Measurements from ENCODE around the gene A3GALT2.
A peak's percentile ranks its signal among the peaks of the same experiment; 100 is the strongest.

The A3GALT2 gene

GRCh38 chr1:33258788-33259274 lies 62.1 kb downstream of the A3GALT2 start:
- Histone ChIP-seq H3K4me1 (ENCODE audit: insufficient read depth, low read length, poor library complexity, severe bottlenecking) (peaks cover 48% of the 10 kb centered on the region), H3K9me2 (replicated peaks; ENCODE audit: low read depth, low read length) (no peaks in the 10 kb centered on the region), H2AFZ (ENCODE audit: low read length) (no peak overlapping the region), H3K27me3 (ENCODE audit: insufficient read depth, low read length, poor library complexity, severe bottlenecking) (no peaks in the 10 kb centered on the region), H3K9ac (ENCODE audit: low read depth, low read length, poor library complexity, severe bottlenecking) (peak overlapping the region; percentile 100), H3F3A (ENCODE audit: low read depth) (no peaks in the 10 kb centered on the region), H4K20me1 (ENCODE audit: insufficient read depth, low read length, poor library complexity, severe bottlenecking) (peaks cover 40% of the 10 kb centered on the region), H3K4me2 (ENCODE audit: low read depth, low read length, poor library complexity, severe bottlenecking) (peak overlapping the region; percentile 96), H3K36me3 (ENCODE audit: insufficient read depth, low read length) (peaks cover 2% of the 10 kb centered on the region; the same call in 1 of the 2 replicates), H3K79me2 (ENCODE audit: insufficient read depth, low read length) (peaks cover 61% of the 10 kb centered on the region), H3K4me3 (ENCODE audit: low read length, poor library complexity, severe bottlenecking) (peak overlapping the region; percentile 99), H3K9me3 (ENCODE audit: insufficient read depth, low read depth, low read length) (no peaks in the 10 kb centered on the region)
- TF ChIP-seq CTCF (conservative IDR thresholded peaks at IDR 0.05; ENCODE audit: low read length): no peak

- Histone ChIP-seq H3K4me3 (ENCODE audit: low read length, poor library complexity, severe bottlenecking) (peak overlapping the region; percentile 99), H2AFZ (ENCODE audit: low read length) (no peak overlapping the region), H3F3A (ENCODE audit: low read depth) (no peaks in the 10 kb centered on the region), H3K9me3 (ENCODE audit: insufficient read depth, low read depth, low read length) (no peaks in the 10 kb centered on the region), H3K4me1 (ENCODE audit: insufficient read depth, low read length, poor library complexity, severe bottlenecking) (peaks cover 48% of the 10 kb centered on the region), H3K27me3 (ENCODE audit: insufficient read depth, low read length, poor library complexity, severe bottlenecking) (no peaks in the 10 kb centered on the region), H3K9ac (ENCODE audit: low read depth, low read length, poor library complexity, severe bottlenecking) (peak overlapping the region; percentile 100), H4K20me1 (ENCODE audit: insufficient read depth, low read length, poor library complexity, severe bottlenecking) (peaks cover 40% of the 10 kb centered on the region), H3K79me2 (ENCODE audit: insufficient read depth, low read length) (peaks cover 59% of the 10 kb centered on the region), H3K4me2 (ENCODE audit: low read depth, low read length, poor library complexity, severe bottlenecking) (peak overlapping the region; percentile 96), H3K36me3 (ENCODE audit: insufficient read depth, low read length) (peaks cover 2% of the 10 kb centered on the region; the same call in 1 of the 2 replicates), H3K9me2 (replicated peaks; ENCODE audit: low read depth, low read length) (no peaks in the 10 kb centered on the region)
- no peak for TF ChIP-seq EZH2phosphoT487 (IDR thresholded peaks at IDR 0.05; ENCODE audit: borderline replicate concordance)
- no peak for TF ChIP-seq CTCF (conservative IDR thresholded peaks at IDR 0.05; ENCODE audit: low read length)
Measured at GRCh38 chr1:33257772-33258712, 62.9 kb downstream of the A3GALT2 start.

GRCh38 chr1:33257207-33257771 lies 63.6 kb downstream of the A3GALT2 start:
- Histone ChIP-seq H3K4me1 (ENCODE audit: insufficient read depth, low read length, poor library complexity, severe bottlenecking) (peaks cover 48% of the 10 kb centered on the region), H4K20me1 (ENCODE audit: insufficient read depth, low read length, poor library complexity, severe bottlenecking) (peaks cover 40% of the 10 kb centered on the region), H2AFZ (ENCODE audit: low read length) (peak overlapping the region; percentile 74), H3K36me3 (ENCODE audit: insufficient read depth, low read length) (no peaks in the 10 kb centered on the region), H3K4me3 (ENCODE audit: low read length, poor library complexity, severe bottlenecking) (peak overlapping the region; percentile 99), H3K4me2 (ENCODE audit: low read depth, low read length, poor library complexity, severe bottlenecking) (peak overlapping the region; percentile 96), H3K27me3 (ENCODE audit: insufficient read depth, low read length, poor library complexity, severe bottlenecking) (no peaks in the 10 kb centered on the region), H3K9me3 (ENCODE audit: insufficient read depth, low read depth, low read length) (no peaks in the 10 kb centered on the region), H3K9me2 (replicated peaks; ENCODE audit: low read depth, low read length) (no peaks in the 10 kb centered on the region), H3K9ac (ENCODE audit: low read depth, low read length, poor library complexity, severe bottlenecking) (peak overlapping the region; percentile 100), H3K79me2 (ENCODE audit: insufficient read depth, low read length) (peaks cover 53% of the 10 kb centered on the region), H3F3A (ENCODE audit: low read depth) (no peaks in the 10 kb centered on the region)
- TF ChIP-seq EZH2phosphoT487 (IDR thresholded peaks at IDR 0.05; ENCODE audit: borderline replicate concordance) (no peak), CTCF (conservative IDR thresholded peaks at IDR 0.05; ENCODE audit: low read length) (no peak)
